Endometrial microvascular endothelial cells (primary cell): ENCODE data around the gene LGR4. TPM values are rescaled to one million over a fixed set of nuclear protein-coding genes. Genes with fewer than 3 reads are reported as not detected.
"Not testable (repeated sequence)": the region's sequence is repeated elsewhere in the genome, so short reads cannot be mapped to it uniquely, and the experiment has no call there.

Experiments
- in situ Hi-C: cut with HindIII; loops from 2 replicates; pipeline ENCODE4 v1.10.0; 2017; ENCODE audit warnings: low sequenced_read_pairs, low pct_unique_long_range_greater_than_20kb; ENCODE audit errors: inconsistent ontology term
- total RNA-seq: library from RNA; depleted of rRNA; stranded (reverse); fragments of >200 nt; gene quantifications from one replicate; pipeline ENCODE4 v1.2.3, GENCODE V29; 2015; ENCODE audit errors: inconsistent ontology term

Gene LGR4, protein sequence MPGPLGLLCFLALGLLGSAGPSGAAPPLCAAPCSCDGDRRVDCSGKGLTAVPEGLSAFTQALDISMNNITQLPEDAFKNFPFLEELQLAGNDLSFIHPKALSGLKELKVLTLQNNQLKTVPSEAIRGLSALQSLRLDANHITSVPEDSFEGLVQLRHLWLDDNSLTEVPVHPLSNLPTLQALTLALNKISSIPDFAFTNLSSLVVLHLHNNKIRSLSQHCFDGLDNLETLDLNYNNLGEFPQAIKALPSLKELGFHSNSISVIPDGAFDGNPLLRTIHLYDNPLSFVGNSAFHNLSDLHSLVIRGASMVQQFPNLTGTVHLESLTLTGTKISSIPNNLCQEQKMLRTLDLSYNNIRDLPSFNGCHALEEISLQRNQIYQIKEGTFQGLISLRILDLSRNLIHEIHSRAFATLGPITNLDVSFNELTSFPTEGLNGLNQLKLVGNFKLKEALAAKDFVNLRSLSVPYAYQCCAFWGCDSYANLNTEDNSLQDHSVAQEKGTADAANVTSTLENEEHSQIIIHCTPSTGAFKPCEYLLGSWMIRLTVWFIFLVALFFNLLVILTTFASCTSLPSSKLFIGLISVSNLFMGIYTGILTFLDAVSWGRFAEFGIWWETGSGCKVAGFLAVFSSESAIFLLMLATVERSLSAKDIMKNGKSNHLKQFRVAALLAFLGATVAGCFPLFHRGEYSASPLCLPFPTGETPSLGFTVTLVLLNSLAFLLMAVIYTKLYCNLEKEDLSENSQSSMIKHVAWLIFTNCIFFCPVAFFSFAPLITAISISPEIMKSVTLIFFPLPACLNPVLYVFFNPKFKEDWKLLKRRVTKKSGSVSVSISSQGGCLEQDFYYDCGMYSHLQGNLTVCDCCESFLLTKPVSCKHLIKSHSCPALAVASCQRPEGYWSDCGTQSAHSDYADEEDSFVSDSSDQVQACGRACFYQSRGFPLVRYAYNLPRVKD
- total RNA-seq = 3.7 TPM

DNA sequence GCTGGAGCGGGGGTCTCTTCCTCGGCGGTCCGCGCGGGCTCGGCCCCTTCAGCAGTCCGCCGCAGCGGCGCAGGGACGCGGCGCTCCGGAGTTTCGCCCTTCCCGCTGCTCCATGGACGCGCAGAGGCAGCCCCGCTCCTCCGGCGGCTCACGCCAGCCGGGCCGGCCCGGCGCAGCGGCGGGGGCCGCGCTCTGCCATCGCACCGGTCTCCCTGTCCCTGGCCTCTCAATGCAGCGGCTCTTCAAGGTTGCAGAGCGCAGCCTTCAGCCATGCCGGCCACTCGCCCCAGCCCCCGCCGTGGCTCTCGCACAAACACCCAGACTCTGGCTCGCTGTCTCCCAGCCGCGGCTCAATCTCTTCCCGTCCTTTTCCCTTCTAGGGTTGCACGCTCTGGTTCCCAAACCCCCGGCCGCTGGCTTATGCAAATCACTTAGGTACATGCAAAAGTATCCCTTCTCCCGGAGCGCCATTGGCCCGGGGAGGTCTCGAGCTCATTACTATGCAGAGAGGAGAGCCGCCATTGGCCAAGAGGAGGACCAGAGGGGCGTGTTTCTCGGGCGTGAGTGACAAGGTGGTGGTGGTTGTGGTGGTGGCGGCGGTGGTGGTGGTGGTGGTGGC, at the start of gene LGR4:
Gene LGR4 (minus strand): TSS at position 393 of the 619 bp plus-strand sequence. CDS start 488 bp downstream, outside the sequence.
- in situ Hi-C loops = no loop called here

DNA sequence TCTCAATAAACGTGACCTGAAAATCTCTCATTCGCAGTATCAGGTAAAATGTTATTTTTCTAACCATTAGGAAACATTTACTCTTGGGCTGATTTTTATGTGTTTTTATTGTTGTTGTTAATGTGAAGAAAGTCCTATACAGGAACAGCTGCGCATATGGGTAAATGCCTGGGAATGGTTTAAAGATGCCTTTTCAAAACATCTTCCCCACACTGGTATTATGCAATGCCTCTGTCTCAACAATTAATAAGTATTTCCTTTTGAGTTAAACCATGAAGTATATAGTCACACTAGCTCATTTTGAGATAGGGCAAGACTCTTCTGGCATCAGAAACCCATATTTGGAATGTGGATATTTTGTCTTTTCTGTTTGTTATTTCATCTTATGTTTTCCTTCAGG, 47.6 kb upstream of the LGR4 start:
- in situ Hi-C loops = no loop called here

GRCh38 chr11:27518518-27518917, 45.9 kb upstream of the LGR4 start:
- in situ Hi-C loops = no loop called here

DNA sequence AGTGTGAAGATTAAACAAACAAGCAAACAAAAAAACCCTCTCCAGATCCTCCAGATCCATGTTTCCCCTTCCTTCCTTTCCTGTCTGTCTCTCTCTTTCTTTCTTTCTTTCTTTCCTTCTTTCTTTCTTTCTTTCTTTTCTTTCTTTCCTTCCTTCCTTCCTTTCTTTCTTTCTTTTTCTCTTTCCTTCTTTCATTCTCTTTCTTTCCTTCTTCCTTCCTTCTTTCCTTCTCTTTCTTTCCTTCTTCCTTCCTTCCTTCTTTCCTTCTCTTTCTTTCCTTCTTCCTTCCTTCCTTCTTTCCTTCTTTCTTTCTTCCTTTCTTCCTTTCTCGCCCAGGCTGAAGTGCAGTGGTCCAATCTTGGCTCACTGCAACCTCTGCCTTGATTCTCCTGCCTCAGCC, 44.9 kb upstream of the LGR4 start:
- in situ Hi-C loops = not testable (repeated sequence)

GRCh38 chr11:27514558-27514957, 42.0 kb upstream of the LGR4 start:
- in situ Hi-C loops = no loop called here

DNA sequence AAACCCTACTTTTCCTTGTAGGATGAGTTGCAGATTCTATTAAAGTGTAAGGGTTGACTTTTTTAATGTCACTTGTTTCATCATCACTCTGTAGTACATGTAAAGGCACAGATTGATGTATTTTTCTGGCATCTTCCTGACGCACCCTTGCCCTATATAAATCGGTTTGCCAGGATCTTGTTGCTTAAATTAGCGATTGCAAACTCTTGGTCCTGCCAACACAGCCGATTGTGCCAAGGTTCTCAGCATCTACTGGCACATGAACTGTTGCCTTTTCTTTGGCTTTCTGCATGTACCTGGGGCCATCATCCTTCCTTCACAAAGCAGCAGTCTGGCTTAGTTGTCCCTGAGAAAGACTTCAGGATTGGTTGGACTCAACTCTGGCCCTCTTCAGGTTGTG, 41.5 kb upstream of the LGR4 start:
- in situ Hi-C loops = no loop called here

- in situ Hi-C loops = no loop called here
Observed at GRCh38 chr11:27513389-27513788, 40.8 kb upstream of the LGR4 start.

DNA sequence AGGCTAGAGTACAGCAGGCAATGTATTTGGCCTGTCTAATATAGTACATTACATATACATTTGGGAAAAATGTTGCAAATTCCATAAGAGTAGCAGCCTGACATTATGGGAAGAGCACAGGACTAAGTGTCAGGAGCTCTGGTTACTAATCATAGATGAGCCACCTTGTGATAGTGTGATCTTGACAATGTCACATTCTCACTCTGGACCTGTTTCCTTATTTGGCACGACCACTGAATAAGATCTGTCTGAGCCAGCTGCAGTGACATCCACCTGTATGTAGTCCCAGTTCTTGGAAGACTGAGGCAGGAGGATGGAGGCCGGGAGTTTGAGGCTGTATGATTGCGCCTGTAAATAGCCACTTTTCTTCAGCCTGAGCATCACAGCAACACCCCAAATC, 39.6 kb upstream of the LGR4 start:
- in situ Hi-C loops = no loop called here

DNA sequence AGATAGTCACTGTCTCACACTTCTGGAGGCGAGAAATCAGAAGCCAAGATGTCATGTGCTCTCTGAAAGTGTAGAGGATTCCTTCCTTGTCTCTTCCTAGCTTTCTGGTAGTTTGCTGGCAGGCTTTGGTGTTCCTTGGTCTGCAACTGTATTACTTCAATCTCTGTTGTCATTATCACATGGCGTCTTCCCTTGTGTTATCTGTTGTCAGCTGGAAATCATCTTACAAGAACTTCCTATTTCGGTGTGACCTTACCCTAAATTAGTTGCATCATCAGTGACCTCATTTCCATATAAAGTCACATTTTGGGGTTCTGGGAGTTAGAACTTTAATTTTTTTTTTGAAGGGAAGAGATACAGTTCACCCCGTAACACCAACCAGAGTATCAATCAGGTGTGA, 37.3 kb upstream of the LGR4 start:
- in situ Hi-C loops = no loop called here

DNA sequence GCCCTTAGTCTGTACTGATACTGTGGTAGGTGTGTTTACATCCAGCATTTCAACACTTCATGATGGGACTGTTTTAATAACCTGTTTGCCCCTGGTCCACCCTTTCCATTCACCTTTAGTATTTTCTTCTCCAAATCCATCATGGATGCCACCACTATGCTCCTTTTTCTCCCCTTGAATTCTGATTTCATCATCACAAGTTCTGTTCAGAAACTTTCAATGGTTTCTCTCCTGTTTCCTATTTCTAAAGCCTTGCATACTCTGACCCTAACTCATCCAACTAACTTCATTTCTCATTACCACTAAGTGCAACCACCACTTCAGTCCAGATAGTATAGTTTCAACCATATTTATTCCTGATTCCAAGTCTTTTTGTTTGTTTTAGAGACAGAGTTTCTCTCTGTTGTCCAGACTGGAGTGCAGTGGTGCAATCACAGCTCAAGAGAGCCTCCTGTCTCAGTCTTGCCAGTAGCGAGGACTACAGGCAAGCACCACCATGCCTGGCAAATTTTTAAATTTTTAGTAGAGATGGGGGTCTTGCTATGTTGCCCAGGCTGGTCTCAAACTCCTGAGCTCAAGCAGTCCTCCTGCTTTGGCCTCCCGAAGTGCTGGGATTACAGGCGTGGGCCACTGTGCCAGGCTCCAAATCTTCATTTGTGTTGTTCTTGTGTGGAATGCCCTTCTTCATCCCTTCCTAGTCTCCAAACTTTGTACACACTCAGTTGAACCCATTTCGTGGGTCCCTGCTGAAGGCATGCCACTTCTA, 35.1 kb upstream of the LGR4 start:
- in situ Hi-C loops = no loop called here

- in situ Hi-C loops = no loop called here
Observed at GRCh38 chr11:27506200-27507182, 33.9 kb upstream of the LGR4 start, which contains the start of gene LIN7C. Gene LIN7C (minus strand): TSS chr11:27506769. CDS start chr11:27506752, 17 bp downstream.

GRCh38 chr11:27505781-27506180, 33.2 kb upstream of the LGR4 start:
- in situ Hi-C loops = no loop called here

DNA sequence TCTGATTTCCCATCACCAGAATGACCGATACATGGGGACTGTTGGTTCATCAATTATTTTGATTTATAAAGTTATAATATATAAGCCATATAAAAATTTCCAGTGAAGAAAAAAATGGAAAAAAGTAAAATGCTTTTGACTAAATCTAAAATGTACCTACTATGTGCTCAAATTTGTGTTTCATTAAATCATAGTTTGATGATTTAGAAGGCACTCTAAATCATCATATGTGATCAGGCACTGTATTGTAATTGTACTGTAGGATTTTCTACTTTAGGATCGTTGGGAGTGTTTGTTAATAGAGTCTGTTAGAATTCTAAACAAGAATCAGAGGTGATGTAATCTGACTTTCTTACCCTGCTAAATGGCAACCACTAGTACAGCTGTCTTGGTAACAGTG, 31.6 kb upstream of the LGR4 start:
- in situ Hi-C loops = no loop called here

DNA sequence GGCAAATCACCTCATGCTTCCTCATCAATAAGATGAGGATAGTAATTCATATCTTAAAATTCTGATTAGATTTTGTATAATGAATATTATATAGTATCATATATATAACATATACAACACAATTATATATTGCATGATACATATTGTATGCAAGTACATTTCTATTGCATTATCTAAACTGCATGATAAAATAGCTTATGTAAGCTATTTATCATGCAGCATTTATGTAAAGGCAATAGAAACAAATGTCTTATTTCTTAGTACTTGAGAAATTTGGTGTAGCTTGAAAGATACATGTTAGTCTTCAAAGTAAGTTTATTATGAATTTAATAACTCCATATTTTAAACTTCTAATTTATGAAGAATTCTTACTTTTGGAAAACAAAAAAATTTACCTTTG, 28.5 kb upstream of the LGR4 start:
- in situ Hi-C loops = no loop called here

GRCh38 chr11:27497911-27498310, 25.3 kb upstream of the LGR4 start:
- in situ Hi-C loops = no loop called here

GRCh38 chr11:27497284-27497866, 24.8 kb upstream of the LGR4 start:
- in situ Hi-C loops = no loop called here

- in situ Hi-C loops = no loop called here
Observed at GRCh38 chr11:27496461-27496860, 23.9 kb upstream of the LGR4 start.
